HG02678 (cell line): Measurements from ENCODE around the gene C19orf67.
"Not testable (repeated sequence)": the region's sequence is repeated elsewhere in the genome, so short reads cannot be mapped to it uniquely, and the experiment has no call there.

Source experiments
- ATAC-seq: cut with Tn5 transposase; IDR thresholded peaks from one replicate; pipeline ENCODE4 v1.9.1; 2021; ENCODE audit warnings: mild to moderate bottlenecking, moderate library complexity; ENCODE audit not compliant: unreplicated experiment

The C19orf67 gene

GRCh38 chr19:14058182-14059092 lies 27.1 kb downstream of the C19orf67 start:
- ATAC-seq, result no peak

GRCh38 chr19:14056741-14057356 lies 28.7 kb downstream of the C19orf67 start:
- ATAC-seq, result no peak

- ATAC-seq, result no peak
Observed at GRCh38 chr19:14056069-14056666, 29.4 kb downstream of the C19orf67 start.

- no peak for ATAC-seq
Observed at GRCh38 chr19:14055396-14055795, 30.2 kb downstream of the C19orf67 start.

GRCh38 chr19:14054721-14055120 lies 30.9 kb downstream of the C19orf67 start:
- no peak for ATAC-seq

GRCh38 chr19:14054099-14054498 lies 31.5 kb downstream of the C19orf67 start:
- no peak for ATAC-seq

- ATAC-seq, result no peak
Observed at GRCh38 chr19:14053500-14053899, 32.1 kb downstream of the C19orf67 start.

GRCh38 chr19:14053032-14053431 lies 32.6 kb downstream of the C19orf67 start:
- no peak for ATAC-seq

GRCh38 chr19:14052470-14052869 lies 33.1 kb downstream of the C19orf67 start:
- ATAC-seq, result no peak

- ATAC-seq, result no peak
Observed at GRCh38 chr19:14051980-14052379, 33.6 kb downstream of the C19orf67 start.

- ATAC-seq, result not testable (repeated sequence)
Observed at GRCh38 chr19:14050961-14051360, 34.6 kb downstream of the C19orf67 start.

GRCh38 chr19:14050512-14050911 lies 35.1 kb downstream of the C19orf67 start:
- no peak for ATAC-seq

- no peak for ATAC-seq
Observed at GRCh38 chr19:14048443-14049153, 37.0 kb downstream of the C19orf67 start.

GRCh38 chr19:14047866-14048265 lies 37.7 kb downstream of the C19orf67 start:
- not testable (repeated sequence) for ATAC-seq

GRCh38 chr19:14042659-14043608 lies 42.6 kb downstream of the C19orf67 start:
- ATAC-seq, result not testable (repeated sequence)

- ATAC-seq, result no peak
Observed at GRCh38 chr19:14039181-14039580, 46.4 kb downstream of the C19orf67 start.

GRCh38 chr19:14035706-14036105 lies 49.9 kb downstream of the C19orf67 start:
- ATAC-seq, result no peak

- ATAC-seq, result not testable (repeated sequence)
Observed at GRCh38 chr19:14035159-14035558, 50.4 kb downstream of the C19orf67 start.

GRCh38 chr19:14033946-14034345 lies 51.6 kb downstream of the C19orf67 start:
- no peak for ATAC-seq
